GM04503 (cell line): ENCODE results near the gene CGB8.
"Not testable (repeated sequence)": the region's sequence is repeated elsewhere in the genome, so short reads cannot be mapped to it uniquely, and the experiment has no call there.

Experiments used
- DNase-seq: peaks from one replicate; pipeline ENCODE4 v3.0.0-alpha.2; 2012; ENCODE audit warnings: low read depth

The CGB8 gene

GRCh38 chr19:49064768-49065611 lies 16.1 kb upstream of the CGB8 start, which contains the start of gene NTF4:
TSS of gene NTF4 (minus strand) at chr19:49064818. CDS start at chr19:49061997, 2,821 bp downstream.
- DNase-seq = no peak

GRCh38 chr19:49064029-49064629 lies 15.2 kb upstream of the CGB8 start:
- no peak for DNase-seq

DNA sequence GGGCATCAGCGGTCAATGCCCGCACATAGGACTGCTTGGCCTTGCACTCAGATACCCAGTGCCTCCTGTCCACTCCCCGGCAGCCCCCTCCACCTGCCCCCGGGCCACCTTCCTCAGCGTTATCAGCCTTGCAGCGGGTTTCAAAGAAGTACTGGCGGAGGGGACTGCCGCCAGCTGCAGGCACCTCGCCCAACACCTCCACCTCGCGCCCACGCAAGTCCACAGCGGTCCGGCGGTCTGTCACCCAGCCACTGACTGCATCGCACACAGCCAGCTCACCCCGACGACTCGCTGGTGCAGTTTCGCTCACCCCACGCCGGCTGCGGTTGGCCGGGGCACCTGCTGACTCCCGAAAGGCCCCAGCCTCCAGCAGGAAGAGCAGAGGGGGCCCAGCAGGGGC lies 12.5 kb upstream of the CGB8 start:
- no peak for DNase-seq

DNA sequence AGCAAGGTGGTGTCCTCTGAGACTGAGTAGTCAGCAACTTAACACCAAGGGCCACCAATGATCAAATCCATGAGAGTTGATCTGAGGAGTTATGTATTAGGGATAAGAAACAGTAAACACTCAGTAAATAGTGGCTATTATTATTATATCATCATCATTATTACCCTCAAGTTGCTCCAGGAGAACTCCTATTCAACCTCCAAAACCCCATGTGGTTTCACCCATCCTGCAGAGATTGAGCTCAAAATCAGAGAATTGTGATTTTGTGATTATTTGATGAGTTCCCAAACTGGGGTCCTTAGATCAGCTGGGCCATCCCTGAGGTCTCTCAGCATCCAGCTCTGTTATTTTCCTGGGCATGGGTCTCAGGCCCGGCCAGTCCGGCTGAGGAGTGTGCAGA lies 12.1 kb upstream of the CGB8 start:
- DNase-seq = no peak

DNA sequence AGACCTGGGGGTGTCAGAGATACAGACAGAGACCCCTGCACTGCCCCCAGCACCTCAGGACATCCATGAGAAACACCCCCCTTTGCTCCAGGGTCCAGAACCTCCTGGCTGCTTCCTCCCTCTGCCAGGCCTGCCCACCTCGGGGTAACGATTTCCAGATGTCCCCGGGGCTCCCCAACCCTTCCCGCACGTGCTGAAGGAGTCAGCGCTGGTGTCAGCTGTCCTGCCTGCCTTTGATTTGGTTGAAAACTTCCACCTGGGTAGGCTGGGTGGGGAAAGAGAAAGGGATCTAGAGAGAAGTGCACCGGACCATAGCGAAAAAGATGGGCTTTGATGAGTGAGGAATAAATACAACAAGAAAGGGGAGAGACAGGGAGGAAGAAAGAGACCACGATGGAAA lies 10.1 kb upstream of the CGB8 start:
- no peak for DNase-seq

DNA sequence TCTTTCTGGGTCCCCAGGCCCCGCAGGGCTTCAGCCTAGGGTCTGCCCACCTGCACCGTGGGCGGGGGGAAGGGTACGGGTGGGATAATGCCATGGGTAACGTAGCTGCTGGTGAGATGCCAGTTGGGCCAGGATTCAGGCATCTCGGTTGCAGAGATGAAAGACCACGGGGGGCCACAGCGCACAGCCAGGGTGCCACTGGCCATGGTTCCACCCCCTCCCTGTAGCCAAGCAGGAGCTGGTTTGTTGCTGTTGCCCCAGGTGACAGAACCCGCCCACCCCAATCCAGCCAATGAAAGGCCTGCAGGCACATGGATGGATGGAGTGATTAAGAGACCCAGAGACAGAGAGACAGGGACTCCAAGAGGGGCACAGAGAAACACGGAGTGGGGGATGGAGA lies 9.7 kb upstream of the CGB8 start:
- no peak for DNase-seq

DNA sequence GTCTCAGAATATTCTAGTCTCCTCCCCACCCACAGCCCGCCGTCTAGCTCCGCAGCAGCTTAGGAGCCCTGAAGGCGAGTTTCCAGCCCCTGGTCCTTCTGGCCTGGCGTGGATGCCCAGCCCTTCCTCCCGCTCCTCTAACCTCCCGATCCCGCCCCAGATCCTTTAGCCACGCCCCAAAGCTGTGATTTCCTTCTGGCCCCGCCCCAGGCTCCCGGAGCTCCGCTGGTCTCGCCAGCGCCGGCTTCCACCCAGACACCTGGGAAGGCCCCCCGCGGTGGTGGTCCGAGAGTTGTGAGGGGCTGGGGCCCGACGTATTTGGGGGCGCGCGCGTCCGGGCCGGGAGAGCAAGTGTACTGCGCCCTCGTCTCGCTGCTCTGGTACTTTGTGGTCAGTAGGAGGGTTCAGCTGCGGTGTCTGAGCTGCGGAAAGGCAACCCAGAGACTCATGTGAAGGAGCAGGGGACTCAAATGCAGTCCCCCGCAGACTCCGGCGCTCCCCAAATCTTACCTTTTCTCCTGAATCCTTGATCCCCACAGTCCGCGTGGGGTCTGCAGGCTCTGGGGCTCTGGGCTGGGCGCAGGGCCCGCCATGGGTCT lies 8.8 kb upstream of the CGB8 start, which contains the start of gene CGB7:
CGB7 (minus strand) TSS at position 114 of the 599 bp plus-strand sequence. CDS start 2,374 bp downstream, outside the sequence.
- DNase-seq = no peak

DNA sequence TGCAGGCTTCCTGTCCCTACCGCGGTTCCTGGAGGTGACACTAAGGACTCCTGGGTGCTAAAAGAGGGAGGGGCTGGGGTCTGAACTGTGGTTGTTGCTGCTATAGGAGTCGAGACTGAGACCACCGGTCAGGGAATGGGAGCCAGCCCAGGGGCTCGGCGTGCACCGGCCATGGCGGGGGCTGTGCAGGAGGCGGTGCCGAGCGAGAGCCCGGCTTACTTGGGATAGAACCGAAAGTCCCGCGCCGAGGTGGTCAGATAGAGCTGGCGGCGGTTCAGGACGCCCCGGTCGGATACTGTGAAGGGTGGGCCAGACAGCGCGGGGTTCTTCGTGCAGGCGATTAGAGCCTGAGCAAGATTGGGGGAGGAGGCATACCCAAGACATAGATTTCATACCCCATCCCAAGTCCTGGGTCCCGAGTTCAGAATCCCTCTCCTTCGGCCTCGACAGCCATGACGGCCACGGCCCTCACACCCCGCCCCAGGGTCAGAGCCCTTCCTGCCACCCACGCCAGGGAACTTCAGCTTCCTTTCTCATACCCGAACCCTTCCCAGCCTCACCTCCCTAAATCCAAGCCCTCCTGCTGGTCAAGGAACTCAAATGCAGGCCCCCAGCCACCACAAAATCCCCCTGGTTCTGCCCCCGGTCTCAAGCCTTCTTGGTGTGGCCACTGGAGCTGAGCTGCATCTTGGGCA lies 8.1 kb upstream of the CGB8 start:
- DNase-seq = not testable (repeated sequence)

GRCh38 chr19:49056101-49056901 lies 7.4 kb upstream of the CGB8 start:
- DNase-seq = no peak

GRCh38 chr19:49050376-49051033 lies 1.6 kb upstream of the CGB8 start:
- DNase-seq = peak; percentile 21

GRCh38 chr19:49049834-49050233 lies 923 bp upstream of the CGB8 start:
- DNase-seq = not testable (repeated sequence)

- DNase-seq = not testable (repeated sequence)
Observed at GRCh38 chr19:49043548-49043947, 5.4 kb downstream of the CGB8 start, which contains the start of gene CGB5. TSS of gene CGB5 (plus strand) at chr19:49043848. CDS start at chr19:49044210, 362 bp downstream.

DNA sequence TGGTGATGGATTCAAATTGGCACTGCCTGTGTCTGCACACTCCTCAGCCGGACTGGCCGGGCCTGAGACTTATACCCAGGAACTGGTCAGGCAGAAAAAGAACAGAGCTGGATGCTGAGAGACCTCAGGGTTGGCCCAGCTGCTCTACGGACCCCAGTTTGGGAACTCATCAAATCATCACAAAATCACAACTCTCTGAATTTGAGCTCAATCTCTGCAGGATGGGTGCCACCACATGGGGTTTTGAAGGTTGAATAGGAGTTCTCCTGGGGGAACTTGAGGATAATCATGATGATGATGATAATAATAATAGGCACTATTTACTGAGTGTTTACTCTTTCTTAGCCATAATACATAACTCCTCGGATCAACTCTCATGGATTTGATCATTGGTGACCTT lies 6.2 kb downstream of the CGB8 start:
- DNase-seq = not testable (repeated sequence)

- DNase-seq = no peak
Observed at GRCh38 chr19:49042177-49042576, 6.7 kb downstream of the CGB8 start.

GRCh38 chr19:49039736-49040135 lies 9.2 kb downstream of the CGB8 start:
- DNase-seq = not testable (repeated sequence)

- DNase-seq = not testable (repeated sequence)
Observed at GRCh38 chr19:49038557-49039276, 10.2 kb downstream of the CGB8 start.

GRCh38 chr19:49038111-49038510 lies 10.8 kb downstream of the CGB8 start:
- DNase-seq = not testable (repeated sequence)

DNA sequence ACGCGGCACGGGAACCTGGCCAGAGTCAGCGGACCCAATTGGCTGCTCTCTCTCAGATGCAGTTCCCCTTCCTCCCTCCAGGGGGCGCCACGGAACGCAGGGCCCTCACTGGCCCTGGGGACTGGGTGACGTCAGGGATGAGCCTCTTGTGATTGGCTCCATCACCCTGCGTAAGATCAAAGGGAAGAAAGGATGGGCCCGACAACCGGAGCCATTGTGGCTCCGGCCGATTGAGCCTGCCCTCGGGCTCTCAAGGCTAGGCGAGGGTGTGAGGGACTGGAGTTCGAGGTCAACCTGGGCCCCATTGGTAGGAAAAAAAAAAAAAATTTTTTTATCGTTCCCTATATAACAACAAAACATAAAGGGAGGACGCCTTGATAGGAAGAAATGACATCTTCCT lies 12.1 kb downstream of the CGB8 start, which contains the start of gene CGB1:
CGB1 (minus strand) TSS at position 81 of the 400 bp plus-strand sequence. CDS start 184 bp downstream, outside the sequence.
- DNase-seq = not testable (repeated sequence)

- not testable (repeated sequence) for DNase-seq
Observed at GRCh38 chr19:49031642-49032301, 17.1 kb downstream of the CGB8 start, which contains the start of gene CGB2. TSS of gene CGB2 (plus strand) at chr19:49031890. CDS start at chr19:49032096, 206 bp downstream.
